GM12892 (cell line): ENCODE data around the gene SPAG8.

Experiments used
- POLR2A ChIP-seq: IDR thresholded peaks from 2 replicates; pipeline ENCODE4 v1.6.1; 2011; ENCODE audit warnings: low read depth, low read length, control low read depth
- TAF1 ChIP-seq: IDR thresholded peaks from 2 replicates; pipeline ENCODE4 v1.6.1; 2011; ENCODE audit warnings: low read depth, mild to moderate bottlenecking, control low read depth, low read length, borderline replicate concordance

- TF ChIP-seq TAF1 (no peak), POLR2A (no peak)
Measured at GRCh38 chr9:35836595-35836994, 24.5 kb upstream of the SPAG8 start.
